GM12874 (cell line): Measurements from ENCODE around the gene GON7.

Experiments
- TF ChIP-seq, protein P1 (sequence below): IDR thresholded peaks from 2 replicates; pipeline ENCODE4 v1.5.1; 2011; ENCODE audit warnings: low read depth, mild to moderate bottlenecking, control low read depth, low read length, moderate library complexity; ENCODE audit not compliant: insufficient read depth

Gene GON7

DNA sequence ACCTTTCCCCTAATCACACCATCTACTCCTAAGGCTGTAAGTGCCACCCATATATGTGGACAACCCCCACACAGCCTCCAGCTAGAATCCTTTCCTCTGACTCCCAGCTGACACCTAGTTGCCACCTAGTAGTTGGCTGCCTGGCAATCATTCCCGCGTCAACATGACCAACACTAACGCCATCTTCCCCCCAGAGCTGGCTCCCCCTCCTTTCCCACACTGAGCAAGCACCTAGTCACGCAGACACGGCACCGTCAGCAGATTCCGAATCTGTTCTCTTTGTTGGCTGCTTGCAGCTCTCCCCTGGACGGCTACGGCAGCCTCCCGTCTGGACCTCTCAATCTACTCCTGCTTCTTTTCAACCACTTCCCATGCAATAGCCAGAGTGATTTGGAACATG lies 27.9 kb upstream of the GON7 start:
- TF ChIP-seq, protein P1, sequence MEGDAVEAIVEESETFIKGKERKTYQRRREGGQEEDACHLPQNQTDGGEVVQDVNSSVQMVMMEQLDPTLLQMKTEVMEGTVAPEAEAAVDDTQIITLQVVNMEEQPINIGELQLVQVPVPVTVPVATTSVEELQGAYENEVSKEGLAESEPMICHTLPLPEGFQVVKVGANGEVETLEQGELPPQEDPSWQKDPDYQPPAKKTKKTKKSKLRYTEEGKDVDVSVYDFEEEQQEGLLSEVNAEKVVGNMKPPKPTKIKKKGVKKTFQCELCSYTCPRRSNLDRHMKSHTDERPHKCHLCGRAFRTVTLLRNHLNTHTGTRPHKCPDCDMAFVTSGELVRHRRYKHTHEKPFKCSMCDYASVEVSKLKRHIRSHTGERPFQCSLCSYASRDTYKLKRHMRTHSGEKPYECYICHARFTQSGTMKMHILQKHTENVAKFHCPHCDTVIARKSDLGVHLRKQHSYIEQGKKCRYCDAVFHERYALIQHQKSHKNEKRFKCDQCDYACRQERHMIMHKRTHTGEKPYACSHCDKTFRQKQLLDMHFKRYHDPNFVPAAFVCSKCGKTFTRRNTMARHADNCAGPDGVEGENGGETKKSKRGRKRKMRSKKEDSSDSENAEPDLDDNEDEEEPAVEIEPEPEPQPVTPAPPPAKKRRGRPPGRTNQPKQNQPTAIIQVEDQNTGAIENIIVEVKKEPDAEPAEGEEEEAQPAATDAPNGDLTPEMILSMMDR: no peak

GRCh38 chr14:93232159-93232558 lies 25.3 kb upstream of the GON7 start:
- TF ChIP-seq, protein P1: no peak

- TF ChIP-seq, protein P1: no peak
These were observed 24.5 kb upstream of the GON7 start for GRCh38 chr14:93231129-93231979.

GRCh38 chr14:93230539-93230938 lies 23.7 kb upstream of the GON7 start:
- TF ChIP-seq, protein P1: no peak

GRCh38 chr14:93228550-93228949 lies 21.7 kb upstream of the GON7 start:
- TF ChIP-seq, protein P1: no peak

DNA sequence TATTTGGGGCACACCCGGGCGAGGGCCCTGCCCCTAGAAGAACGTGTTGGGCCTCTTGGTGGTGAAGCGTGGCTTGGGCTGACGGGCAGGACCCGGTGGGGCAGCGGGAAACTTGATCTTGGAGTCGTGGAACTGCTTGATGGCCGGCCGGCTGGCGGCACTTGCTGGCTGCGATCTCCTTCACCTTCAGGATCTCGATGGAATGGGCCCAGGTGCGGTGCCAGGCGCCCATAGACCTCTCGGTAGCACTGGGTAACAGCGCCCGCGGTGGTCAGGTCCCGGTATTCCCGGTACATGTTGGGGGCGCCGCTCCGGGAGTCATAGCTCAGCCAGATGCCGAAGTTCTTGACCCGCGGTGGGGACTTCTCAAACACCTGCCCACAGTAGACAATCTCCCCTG lies 16.7 kb upstream of the GON7 start:
- TF ChIP-seq, protein P1: no peak

DNA sequence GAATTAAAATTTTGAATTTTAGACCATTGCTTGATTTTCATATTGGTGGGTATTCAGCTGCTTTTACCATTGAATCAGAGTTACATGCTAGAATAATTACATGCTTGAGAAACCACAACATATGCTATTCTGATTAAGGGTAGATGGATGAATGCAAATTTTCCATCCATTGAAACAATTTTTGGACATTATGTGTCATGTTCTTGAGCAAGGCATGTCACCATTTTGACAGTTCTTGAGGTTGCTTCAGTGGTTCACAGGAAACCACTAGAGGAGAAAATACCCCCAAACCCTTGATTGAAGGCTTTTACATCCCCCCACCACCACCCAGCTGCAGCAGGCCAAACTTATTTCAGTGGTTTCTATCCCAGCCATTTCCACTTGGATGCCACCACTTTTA lies 13.6 kb upstream of the GON7 start:
- TF ChIP-seq, protein P1: no peak
